Heart left ventricle (tissue), 16 donors: ENCODE results near the gene KIFBP. TPM values are rescaled to one million over a fixed set of nuclear protein-coding genes. Genes with fewer than 3 reads are reported as not detected.

Experiments
- ATAC-seq, 4 donors: fragments of 200-7000 bp; cut with Tn5 transposase; one replicate each; pipeline ENCODE4 v1.9.1; 2020 to 2022; ENCODE audit warnings: moderate library complexity in 4 of 4, mild to moderate bottlenecking in 3 of 4, moderate number of reproducible peaks in 1 of 4
- DNase-seq, 5 donors: peaks; one replicate each; pipeline ENCODE4 v3.0.0-alpha.2; 2020
- H3K27ac ChIP-seq, 12 donors: fragments of 200-600 bp; sonication (generic) in 4 of 12; one replicate each; pipeline versions ENCODE4 v1.5.0 to v1.8.0; 2016 to 2022; ENCODE audit warnings: mild to moderate bottlenecking in 2 of 12
- H3K27me3 ChIP-seq, 9 donors: fragments of 200-600 bp; sonication (generic) in 2 of 9; one replicate each; pipeline versions ENCODE4 v1.5.1 to v1.8.0; 2016 to 2022; ENCODE audit warnings: mild to moderate bottlenecking in 3 of 9
- H3K36me3 ChIP-seq, 9 donors: fragments of 200-600 bp; sonication (generic) in 2 of 9; one replicate each; pipeline versions ENCODE4 v1.5.0 to v1.8.0; 2018 to 2022; ENCODE audit warnings: mild to moderate bottlenecking in 2 of 9
- H3K4me1 ChIP-seq, 12 donors: fragments of 200-600 bp; sonication (generic) in 4 of 12; one replicate each; pipeline versions ENCODE4 v1.5.0 to v1.8.0; 2016 to 2022; ENCODE audit warnings: mild to moderate bottlenecking in 3 of 12
- H3K4me3 ChIP-seq, 12 donors: fragments of 200-600 bp; sonication (generic) in 4 of 12; one replicate each; pipeline versions ENCODE4 v1.5.0 to v1.8.0; 2017 to 2022; ENCODE audit warnings: mild to moderate bottlenecking in 9 of 12, moderate library complexity in 4 of 12
- H3K9me3 ChIP-seq, 12 donors: fragments of 200-600 bp; sonication (generic) in 4 of 12; one replicate each; pipeline versions ENCODE4 v1.5.0 to v1.8.0; 2016 to 2022; ENCODE audit warnings: mild to moderate bottlenecking in 1 of 12
- POLR2A ChIP-seq, 2 donors: fragments of 450-650 bp; IDR thresholded peaks; one replicate each; pipeline ENCODE4 v1.6.1; 2017; ENCODE audit warnings: antibody characterized with exemption in 2 of 2, mild to moderate bottlenecking in 2 of 2, moderate library complexity in 2 of 2
- WGBS, 4 donors: extraction: QIAGEN DNeasy Blood & Tissue Kit in 2 of 4; methylation state at CpG; one replicate each; pipeline versions ENCODE4 v1.1.5 to v1.1.7; 2013 to 2018; 5-methylcytosine and 5-hydroxymethylcytosine counted together
- intact Hi-C, 10 donors: fragments of 100-400 bp; cut with DNase I; formaldehyde crosslinking; loops; one replicate each; pipeline versions ENCODE4 v1.11.1 to v1.14.2; 2022
- polyA plus RNA-seq, 2 donors: library from polyadenylated mRNA; stranded (reverse); fragments of 200-250 nt; gene quantifications; one replicate each; pipeline ENCODE4 v1.2.3, GENCODE V29; 2013
- total RNA-seq, 9 donors: library from RNA; depleted of rRNA in 2 of 9; stranded (reverse); fragments of >200 nt in 2 of 9; fragmentation: NEBNext Ultra II Directional in 3 of 9; extraction: Animal tissue kit (Norgen Biotek cat#: 25700) in 3 of 9; gene quantifications; one replicate each; pipeline versions ENCODE4 v1.1.0 to v1.2.4, GENCODE V29; 2016 to 2023
- TF ChIP-seq, protein P1 (sequence below), 12 donors: fragments of 200-600 bp; sonication (generic) in 4 of 12; IDR thresholded peaks; one replicate each; pipeline versions ENCODE4 v1.5.0 to v1.8.0; 2018 to 2022; ENCODE audit warnings: antibody characterized with exemption in 12 of 12, mild to moderate bottlenecking in 5 of 12
- donor health status: ischemic (EF 13 %, LVEDD 7.1; RV severe dilation, severe dysfunction).
- donor health status: healthy with polysubstance abuse.
- donor health status: DM: no; HTN: yes; CAD: no.
- donor health status: DM: no; HTN: no; CAD: no.
- donor health status: ischemic (EF 25% LVEDD 6.9; RV normal size, moderate dysfunction).
- donor health status: ischemic (EF 25% LVEDD 5.7; RV mildly dilated, moderate dysfunction).
- donor health status: healthy.
- donor health status: DM: yes; HTN: yes; CAD: no.
- donor health status: ischemic (EF 35%, LVEDD 5.7; RV mildly dilated, moderate dysfunction).
- donor health status: nonischemic (EF 11% LVEDD 7.7; RV severe dilation, severe dysfunction).
- donor health status: DM: yes; HTN: yes; CAD: no.
- donor health status: PGD.
- donor health status: ischemic (EF 29% LVEDD 5.4; RV normal size, mild dysfunction).
- donor health status: nonischemic (EF 23%, LVEDD 6.1; RV moderate dilation, normal function).

KIFBP gene
- total and polyA plus RNA-seq, 11 donors: 21.4 to 70.6 (median 56.4) TPM

DNA sequence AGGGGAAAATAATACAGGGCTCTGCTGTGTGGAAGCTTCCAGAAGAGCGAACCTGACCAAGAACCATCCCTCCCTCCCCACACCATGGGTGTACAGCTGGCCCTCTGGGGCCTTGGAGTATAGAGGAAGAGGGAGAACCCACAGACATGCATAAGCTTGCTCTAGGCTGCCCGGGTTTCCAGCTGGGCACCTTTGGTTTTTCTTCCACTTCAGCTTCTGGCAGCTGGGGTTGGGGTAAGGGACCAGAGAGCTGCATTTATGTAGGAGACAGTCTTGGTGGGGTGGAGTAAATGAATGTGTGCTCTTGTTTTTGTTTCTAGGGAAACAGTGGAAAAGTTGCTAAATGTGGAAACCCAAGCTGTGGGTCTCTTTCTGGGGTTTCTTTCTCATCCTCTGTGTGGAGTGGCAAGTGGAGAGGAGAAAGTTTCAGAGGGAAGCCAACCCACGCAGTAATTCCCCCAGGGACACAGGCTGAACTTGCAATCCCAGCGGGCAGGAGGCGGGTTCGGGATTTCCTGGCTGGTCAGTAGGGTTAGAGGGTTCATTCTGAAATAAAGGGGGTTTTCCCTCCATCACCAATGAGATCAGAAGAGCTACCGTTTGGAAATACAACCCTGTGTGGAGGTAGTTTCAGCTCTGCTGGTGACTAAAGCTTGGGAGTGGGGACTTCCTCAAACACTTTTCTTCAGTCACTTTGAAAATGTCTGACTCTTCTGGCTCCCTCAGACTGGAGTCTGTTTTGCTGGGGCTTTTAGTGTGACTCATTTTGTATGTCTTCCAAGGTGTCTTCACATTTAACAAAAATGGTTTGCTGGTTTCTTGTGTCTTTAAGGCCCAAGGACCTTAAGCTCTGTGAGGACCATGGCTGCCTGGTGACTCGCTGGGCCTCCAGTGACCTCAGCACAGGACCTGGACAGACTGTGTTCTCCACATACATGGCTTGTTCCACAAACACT, 77.1 kb downstream of the KIFBP start:
- no peak for TF ChIP-seq POLR2A (IDR thresholded peaks at IDR 0.05)
- TF ChIP-seq, protein P1, sequence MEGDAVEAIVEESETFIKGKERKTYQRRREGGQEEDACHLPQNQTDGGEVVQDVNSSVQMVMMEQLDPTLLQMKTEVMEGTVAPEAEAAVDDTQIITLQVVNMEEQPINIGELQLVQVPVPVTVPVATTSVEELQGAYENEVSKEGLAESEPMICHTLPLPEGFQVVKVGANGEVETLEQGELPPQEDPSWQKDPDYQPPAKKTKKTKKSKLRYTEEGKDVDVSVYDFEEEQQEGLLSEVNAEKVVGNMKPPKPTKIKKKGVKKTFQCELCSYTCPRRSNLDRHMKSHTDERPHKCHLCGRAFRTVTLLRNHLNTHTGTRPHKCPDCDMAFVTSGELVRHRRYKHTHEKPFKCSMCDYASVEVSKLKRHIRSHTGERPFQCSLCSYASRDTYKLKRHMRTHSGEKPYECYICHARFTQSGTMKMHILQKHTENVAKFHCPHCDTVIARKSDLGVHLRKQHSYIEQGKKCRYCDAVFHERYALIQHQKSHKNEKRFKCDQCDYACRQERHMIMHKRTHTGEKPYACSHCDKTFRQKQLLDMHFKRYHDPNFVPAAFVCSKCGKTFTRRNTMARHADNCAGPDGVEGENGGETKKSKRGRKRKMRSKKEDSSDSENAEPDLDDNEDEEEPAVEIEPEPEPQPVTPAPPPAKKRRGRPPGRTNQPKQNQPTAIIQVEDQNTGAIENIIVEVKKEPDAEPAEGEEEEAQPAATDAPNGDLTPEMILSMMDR (IDR thresholded peaks at IDR 0.05): no peak
- H3K27ac ChIP-seq: peak overlapping the region; percentile 10 to 92 (median 65)
- no peaks in the 10 kb centered on the region for H3K9me3 ChIP-seq
- no peaks in the 10 kb centered on the region for H3K27me3 ChIP-seq
- H3K4me1 ChIP-seq: peaks cover 4 to 63% (median 19%) of the 10 kb centered on the region in 12 donors
- DNase-seq (peak in 3 of 5 donors; percentile 49 to 74 (median 60)), ATAC-seq (peak in 2 of 4 donors; percentile 19 to 36)
- intact Hi-C loops: no loop called here
- no peaks in the 10 kb centered on the region for H3K36me3 ChIP-seq
- no peak overlapping the region for H3K4me3 ChIP-seq
- WGBS, 4 donors: 57 to 66% (median 61%) methylated on average over 8 of the region's 8 CpGs

Other genes starting within 250 kb of the KIFBP start
- gene STOX1, start 161.3 kb upstream of the KIFBP start, total RNA-seq: 1 to 10 TPM in 2 of 9 donors, under 1 TPM in 6, not detected in 1; 0.09 to 1.2 (median 0.27) TPM
- gene STOX1, start 161.3 kb upstream of the KIFBP start, polyA plus RNA-seq: under 1 TPM; 0.14 to 0.42 TPM
- gene DDX50, start 87.5 kb upstream of the KIFBP start, total RNA-seq: 10 to 100 TPM; 14.0 to 26.9 (median 20.2) TPM
- gene DDX50, start 87.5 kb upstream of the KIFBP start, polyA plus RNA-seq: 10 to 100 TPM in 1 of 2 donors, 1 to 10 TPM in 1; 7.4 to 20.0 TPM
- gene DDX21, start 32.6 kb upstream of the KIFBP start, total RNA-seq: 10 to 100 TPM; 18.5 to 37.9 (median 26.2) TPM
- 10 to 100 TPM in 1 of 2 donors, 1 to 10 TPM in 1; 8.0 to 40.2 TPM for gene DDX21, start 32.6 kb upstream of the KIFBP start, polyA plus RNA-seq
- 100 to 1,000 TPM in 2 of 9 donors, 10 to 100 TPM in 7; 30.3 to 214 (median 54.7) TPM for gene SRGN, start 99.3 kb downstream of the KIFBP start, total RNA-seq
- 10 to 100 TPM; 28.8 to 95.6 TPM for gene SRGN, start 99.3 kb downstream of the KIFBP start, polyA plus RNA-seq
- 10 to 100 TPM; 15.5 to 42.3 (median 34.8) TPM for gene VPS26A, start 135.4 kb downstream of the KIFBP start, total RNA-seq
- gene VPS26A, start 135.4 kb downstream of the KIFBP start, polyA plus RNA-seq: 10 to 100 TPM; 16.0 to 33.5 TPM
- 10 to 100 TPM; 26.6 to 53.4 (median 34.9) TPM for gene SUPV3L1, start 191.4 kb downstream of the KIFBP start, total RNA-seq
- gene SUPV3L1, start 191.4 kb downstream of the KIFBP start, polyA plus RNA-seq: 10 to 100 TPM; 24.7 to 80.3 TPM
- under 1 TPM in 2 of 9 donors, not detected in 7; 0.11 to 0.19 TPM for gene HKDC1, start 231.5 kb downstream of the KIFBP start, total RNA-seq
- under 1 TPM in 1 of 2 donors, not detected in 1; 0.14 TPM for gene HKDC1, start 231.5 kb downstream of the KIFBP start, polyA plus RNA-seq